ENCODE results near the gene ZNF394.
"Not testable (repeated sequence)": the region's sequence is repeated elsewhere in the genome, so short reads cannot be mapped to it uniquely, and the experiment has no call there.

ZNF394 gene

DNA sequence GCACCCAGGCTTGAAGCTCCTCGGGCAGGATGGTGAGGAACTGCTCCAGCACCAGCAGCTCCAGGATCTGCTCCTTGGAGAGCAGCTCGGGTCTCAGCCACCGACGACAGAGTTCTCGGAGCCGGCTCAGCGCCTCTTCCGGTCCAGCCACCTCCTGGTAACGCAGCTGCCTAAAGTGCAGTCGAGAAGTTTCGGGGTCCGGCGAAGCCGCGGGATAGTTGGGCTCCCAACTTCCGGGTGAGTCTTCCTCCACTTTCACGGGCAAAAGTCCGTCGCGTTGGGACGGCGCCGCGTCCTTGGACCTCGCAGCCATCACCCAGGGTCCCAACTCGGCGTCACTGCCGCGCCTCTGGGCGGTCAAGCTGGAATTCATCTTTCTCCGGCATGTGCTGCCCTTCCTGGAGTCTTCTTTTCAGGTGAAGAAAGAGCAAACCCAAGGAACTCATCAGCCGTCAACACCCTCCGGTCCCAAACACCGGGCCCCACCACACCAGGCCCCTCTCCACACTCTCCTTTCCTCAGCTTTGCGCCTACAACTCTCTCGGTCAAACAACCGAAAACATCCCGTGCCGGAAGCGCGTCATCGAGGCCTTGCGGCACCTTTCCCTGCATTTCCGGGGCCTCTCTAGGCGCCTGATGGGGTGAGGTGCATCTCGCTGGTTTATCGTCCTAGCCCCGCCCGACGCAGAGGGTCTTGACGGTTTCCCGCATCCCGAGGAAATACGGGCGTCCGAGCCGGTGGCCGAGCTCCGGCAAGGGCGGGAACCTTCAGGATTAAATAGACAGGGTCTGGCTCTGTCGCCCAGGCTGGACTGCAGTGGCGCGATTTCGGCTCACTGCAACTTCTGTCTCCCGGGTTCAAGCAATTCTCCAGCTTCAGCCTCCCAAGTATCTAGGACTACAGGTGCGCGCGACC, at the start of gene ZNF394:
TSS of gene ZNF394 (minus strand) at position 561 of the 916 bp plus-strand sequence. CDS start at position 373, 188 bp downstream.
- DNase-seq (ENCODE audit: low read depth in 2 of 2), result peak; percentile 79 to 87

DNA sequence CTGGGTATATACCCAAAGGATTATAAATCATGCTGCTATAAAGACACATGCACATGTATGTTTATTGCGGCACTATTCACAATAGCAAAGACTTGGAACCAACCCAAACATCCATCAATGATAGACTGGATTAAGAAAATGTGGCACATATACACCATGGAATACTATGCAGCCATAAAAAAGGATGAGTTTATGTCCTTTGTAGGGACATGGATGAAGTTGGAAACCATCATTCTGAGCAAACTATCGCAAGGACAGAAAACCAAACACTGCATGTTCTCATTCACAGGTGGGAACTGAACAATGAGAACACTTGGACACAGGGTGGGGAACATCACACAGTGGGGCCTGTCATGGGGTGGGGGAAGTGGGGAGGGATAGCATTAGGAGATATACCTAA, 49.5 kb upstream of the ZNF394 start:
- DNase-seq (ENCODE audit: low read depth in 2 of 2), result not testable (repeated sequence)

DNA sequence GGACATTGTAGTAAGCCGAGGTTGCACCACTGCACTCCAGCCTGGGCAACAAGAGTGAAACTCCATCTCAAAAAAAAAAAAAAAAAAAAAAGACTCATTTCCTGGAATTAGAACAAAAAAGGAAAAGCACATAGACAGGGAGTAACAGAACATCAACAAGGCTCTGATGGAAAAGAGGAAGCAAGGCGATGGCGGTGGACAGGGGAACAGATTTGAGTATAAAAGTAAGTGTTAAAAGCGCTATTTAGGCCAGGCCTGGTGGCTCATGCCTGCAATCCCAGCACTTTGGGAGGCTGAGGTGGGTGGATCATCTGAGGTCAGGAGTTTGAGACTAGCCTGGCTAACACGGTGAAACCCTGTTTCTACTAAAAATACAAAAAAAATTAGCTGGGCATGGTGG, 45.2 kb upstream of the ZNF394 start:
- not testable (repeated sequence) for DNase-seq (ENCODE audit: low read depth in 2 of 2)

DNA sequence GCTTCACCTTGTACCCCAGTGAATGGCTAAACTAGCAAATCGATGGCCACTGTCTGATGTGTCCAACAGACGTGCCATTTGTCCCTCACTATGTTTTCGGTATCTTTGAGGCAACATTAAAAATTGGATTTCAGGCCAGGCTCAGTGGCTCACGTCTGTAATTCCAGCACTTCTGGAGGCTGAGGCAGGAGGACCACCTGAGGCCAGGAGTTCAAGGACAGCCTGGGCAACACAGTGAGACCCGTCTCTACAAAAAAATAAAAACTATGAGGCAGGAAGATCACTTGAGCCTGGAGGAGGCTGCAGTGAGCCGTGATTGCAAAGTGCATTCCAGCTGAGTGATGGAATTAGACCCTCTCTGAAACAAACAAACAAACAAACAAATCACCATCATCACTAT, 43.8 kb upstream of the ZNF394 start:
- DNase-seq (ENCODE audit: low read depth in 2 of 2), result no peak

DNA sequence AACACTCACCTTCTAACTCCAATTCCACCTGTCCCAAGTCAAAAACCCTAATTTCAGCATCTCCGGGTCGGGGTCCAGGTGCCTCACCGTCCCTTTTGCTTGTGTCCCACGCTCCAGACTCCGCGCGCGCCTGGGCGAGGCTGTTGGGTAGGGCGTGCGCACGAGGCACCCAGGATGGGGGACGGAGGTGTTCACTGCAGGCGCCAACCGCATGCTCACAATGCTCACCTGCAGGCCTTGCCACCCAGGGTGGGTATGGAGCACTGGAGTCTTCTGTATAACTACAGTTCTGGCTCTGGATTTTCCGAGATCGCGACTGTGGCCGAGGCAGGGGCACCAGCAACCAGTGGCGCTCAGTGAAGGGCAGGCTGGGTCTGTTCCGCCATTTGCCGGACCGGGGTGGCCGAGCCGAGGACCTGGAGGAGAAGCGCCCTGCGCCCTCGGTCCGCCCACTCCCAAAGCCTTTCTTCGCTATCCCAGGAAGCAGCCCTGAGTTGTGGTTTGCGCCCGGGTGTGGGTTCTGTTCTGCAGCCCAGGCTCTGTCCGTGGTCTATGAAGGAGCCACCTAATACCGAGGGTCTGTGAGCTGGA, 43.1 kb upstream of the ZNF394 start:
- DNase-seq (ENCODE audit: low read depth in 2 of 2), result no peak

DNA sequence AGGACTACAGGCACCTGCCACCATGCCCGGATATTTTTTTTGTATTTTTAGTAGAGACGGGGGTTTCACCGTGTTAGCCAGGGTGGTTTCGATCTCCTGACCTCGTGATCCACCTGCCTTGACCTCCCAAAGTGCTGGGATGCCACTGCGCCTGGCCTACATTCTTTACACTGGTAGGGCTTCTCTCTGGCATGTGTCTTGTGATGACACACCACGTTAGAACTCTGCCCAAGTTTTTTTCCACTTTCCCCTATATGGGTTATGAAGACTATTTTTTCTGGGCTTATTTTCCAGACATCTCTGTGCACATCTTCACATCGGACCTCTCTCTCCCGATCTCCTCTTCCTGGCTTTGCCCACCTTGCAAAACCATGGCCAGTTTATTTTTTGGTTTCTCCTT, 41.1 kb upstream of the ZNF394 start:
- DNase-seq (ENCODE audit: low read depth in 2 of 2), result no peak

DNA sequence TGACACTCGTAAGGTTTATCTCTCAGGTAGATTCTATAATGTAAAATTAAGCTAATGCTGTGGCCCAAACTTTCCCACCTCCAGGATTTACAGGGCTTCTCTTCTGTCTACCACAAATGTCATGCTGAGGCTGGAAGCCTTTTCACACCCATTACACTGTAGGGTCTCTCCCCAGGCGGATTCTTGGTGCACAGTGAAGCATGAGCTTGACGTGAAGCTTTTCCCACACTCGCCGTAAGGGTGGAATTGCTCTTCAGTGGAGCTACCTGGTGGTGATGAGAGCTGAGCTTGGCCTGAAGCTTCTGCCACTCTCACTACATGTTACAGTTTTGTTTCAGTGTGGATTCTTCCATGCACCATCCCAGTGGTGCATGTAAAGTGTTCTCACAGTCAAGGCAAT, 40.5 kb upstream of the ZNF394 start:
- DNase-seq (ENCODE audit: low read depth in 2 of 2), result no peak

DNA sequence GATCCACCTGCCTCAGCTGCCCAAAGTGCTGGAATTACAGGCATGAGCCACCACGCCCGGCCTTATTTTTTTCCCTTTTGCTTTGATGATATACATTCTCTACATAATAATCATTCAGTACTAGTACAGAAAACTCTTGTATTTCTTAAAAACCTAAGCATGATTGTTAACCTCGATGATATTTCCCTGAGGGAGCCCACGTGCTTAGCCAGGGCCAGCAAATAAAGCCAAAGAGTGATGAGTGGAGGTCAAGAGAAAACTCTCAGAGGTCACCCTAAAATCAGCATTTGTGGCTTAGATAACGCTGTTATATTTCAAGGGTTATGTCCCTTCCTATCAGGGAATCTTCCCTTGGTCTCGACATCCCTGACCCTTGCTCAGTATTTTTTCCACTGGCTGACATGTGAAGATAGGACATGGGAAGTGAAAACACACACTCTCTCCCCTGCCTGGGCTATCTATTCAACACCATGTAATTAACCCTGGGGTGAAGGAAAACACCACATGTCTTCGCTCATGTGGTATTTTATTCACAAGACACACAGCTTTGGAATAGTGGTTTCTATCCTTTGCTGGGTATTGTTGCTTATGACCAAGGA, 39.2 kb upstream of the ZNF394 start:
- no peak for DNase-seq (ENCODE audit: low read depth in 2 of 2)

DNA sequence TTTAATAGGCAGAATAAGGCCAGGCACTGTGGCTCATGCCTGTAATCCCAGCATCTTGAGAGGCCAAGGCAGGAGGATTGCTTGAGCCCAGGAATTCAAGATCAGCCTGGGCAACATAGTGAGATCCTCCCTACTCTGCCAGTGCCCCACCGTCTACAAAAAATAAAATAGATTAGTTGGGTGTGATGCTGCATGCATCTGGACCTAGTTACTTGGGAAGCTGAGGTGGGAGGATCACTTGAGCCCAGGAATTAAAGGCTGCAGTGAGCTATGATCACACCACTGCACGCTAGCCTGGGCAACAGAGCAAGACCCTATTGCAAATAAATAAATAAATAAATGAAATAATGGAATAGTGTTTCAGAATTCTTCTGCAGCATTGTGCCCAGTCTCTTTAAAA, 35.6 kb upstream of the ZNF394 start:
- DNase-seq (ENCODE audit: low read depth in 2 of 2), result no peak

DNA sequence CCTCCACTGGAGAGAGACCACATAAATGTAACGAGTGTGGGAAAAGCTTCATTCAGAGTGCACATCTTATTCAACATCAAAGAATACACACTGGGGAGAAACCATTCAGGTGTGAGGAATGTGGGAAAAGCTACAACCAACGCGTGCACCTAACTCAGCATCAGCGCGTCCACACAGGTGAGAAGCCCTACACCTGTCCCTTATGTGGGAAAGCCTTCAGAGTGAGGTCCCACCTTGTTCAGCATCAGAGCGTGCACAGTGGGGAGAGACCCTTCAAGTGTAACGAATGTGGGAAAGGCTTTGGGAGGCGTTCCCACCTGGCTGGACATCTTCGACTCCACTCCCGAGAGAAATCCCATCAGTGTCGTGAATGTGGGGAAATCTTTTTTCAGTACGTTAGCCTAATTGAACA, 31.3 kb upstream of the ZNF394 start:
- no peak for DNase-seq (ENCODE audit: low read depth in 2 of 2)

DNA sequence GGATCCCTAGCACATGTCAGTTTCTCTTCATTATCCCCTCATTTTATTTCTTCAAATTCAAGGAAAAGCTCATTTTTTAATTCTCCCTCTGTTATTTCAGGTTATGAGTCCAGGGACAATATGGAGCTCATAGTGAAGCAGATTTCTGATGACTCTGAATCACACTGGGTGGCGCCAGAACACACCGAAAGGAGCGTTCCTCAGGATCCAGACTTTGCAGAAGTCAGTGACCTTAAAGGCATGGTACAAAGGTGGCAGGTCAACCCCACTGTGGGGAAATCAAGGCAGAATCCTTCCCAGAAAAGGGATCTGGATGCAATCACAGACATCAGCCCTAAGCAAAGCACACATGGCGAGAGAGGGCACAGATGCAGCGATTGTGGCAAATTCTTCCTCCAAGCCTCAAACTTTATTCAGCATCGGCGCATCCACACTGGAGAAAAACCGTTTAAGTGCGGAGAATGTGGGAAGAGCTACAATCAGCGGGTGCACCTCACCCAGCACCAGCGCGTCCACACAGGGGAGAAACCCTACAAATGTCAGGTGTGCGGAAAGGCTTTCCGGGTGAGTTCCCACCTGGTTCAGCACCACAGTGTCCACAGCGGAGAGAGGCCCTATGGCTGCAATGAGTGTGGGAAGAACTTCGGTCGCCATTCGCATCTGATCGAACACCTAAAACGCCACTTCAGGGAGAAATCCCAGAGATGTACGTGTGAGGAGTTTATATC, 25.8 kb upstream of the ZNF394 start:
- no peak for DNase-seq (ENCODE audit: low read depth in 2 of 2)

DNA sequence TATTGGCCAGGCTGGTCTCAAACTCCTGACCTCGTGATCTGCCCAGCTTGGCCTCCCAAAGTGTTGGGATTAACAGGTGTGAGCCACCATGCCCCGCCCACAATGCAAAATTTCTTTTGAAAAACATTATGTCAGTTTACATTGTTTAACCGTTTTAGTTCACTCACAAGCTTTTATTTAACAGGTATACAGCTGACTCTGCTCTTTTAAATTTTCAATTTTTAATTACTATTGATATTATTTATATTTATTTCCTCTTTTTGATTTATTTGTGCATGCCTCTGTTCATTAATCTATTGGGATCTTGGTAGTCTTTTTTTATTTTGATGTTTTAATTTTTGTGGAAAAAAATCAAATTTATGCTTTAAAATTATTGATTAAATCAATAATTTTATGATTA, 21.3 kb upstream of the ZNF394 start:
- no peak for DNase-seq (ENCODE audit: low read depth in 2 of 2)

DNA sequence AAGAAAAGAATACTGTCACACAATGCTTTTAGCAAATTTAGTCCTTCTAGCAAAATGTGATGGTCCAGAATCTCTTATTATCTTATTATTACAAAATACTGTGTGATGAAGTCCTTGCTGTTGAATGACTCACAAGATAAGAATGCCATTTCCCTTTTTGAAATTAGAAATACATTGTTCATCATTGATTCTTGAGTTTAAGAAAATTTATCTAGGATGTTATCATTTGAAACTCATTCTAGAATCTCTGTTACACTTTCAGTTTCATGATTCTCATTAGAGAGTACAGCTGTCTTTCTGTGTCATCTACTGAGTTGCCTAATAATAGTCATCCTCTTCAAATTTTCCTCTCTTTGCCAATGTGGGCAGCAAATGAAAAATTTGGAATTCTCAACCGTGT, 14.0 kb upstream of the ZNF394 start:
- no peak for DNase-seq (ENCODE audit: low read depth in 2 of 2)

DNA sequence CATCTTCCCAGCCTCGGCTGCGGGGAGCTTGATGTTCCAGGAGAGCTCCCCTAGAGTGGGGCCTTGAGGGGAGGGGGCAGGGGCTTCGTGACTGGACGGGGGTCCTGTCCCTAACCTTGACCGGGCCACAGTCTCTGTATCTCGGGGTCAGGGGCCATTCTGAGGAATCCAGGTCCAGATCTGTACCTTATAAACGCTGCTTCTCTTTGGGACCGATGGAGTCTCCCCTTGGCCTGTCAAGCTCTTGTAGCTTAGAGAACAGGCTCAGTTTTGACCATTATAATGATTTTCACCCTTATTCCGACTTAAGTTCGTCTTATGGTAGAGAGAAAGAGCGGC, 5.2 kb upstream of the ZNF394 start:
- DNase-seq (ENCODE audit: low read depth in 2 of 2), result no peak

DNA sequence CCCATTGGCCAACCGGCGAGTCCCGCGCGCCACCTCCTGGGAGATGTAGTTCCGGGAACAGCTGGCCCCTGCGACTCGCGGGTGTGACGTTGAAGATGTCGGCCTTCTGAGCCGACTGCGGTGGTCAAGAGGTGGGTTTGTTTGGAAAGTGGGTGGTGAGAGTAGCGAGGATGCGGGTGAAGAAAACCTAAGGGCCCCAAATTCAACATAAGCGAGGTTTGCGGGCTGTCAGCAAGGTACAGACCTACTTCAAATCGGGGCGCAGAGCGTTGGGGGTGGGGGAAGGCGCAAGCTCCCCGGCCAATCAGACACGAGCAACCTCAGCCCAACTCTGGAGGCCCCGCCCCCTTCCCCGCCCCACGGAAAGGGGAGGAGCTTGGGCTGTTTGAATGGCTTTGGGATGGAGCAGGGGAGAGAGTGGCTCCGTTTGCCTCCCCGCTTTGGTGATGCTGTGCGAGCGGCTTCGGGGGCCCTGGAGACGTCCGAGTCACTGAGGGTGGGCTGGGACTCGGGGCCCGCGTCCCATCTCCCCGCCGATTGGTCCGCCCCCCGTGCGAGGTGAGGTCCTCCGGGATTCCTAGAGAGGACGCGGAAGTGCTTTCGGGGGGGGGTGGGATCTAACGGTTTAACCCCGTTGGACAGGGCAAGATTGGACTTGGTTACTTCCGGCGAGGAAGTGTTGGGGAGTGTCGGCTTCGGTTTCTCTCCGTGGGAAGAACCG, 4.7 kb upstream of the ZNF394 start, which contains the start of gene ZKSCAN5:
TSS of gene ZKSCAN5 (plus strand) at position 60 of the 721 bp plus-strand sequence. CDS start 1,383 bp downstream, outside the sequence.
- DNase-seq (ENCODE audit: low read depth in 2 of 2), result peak; percentile 91 to 95

DNA sequence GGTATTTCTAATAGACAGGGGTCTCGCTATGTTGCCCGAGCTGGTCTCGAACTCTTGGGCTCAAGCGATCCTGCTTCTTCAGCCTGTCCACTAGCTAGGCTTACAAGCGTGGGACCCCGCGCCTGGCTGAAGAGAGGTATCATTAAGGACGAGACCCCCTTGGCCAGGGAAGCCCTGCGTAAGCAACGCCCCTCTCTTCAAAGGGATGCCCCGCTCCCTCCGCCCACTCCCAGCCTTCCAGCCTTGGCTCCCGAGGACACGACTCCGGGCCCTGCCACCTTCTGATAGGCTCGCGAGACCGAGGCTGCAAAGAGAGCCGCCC, 4.2 kb upstream of the ZNF394 start:
- no peak for DNase-seq (ENCODE audit: low read depth in 2 of 2)

DNA sequence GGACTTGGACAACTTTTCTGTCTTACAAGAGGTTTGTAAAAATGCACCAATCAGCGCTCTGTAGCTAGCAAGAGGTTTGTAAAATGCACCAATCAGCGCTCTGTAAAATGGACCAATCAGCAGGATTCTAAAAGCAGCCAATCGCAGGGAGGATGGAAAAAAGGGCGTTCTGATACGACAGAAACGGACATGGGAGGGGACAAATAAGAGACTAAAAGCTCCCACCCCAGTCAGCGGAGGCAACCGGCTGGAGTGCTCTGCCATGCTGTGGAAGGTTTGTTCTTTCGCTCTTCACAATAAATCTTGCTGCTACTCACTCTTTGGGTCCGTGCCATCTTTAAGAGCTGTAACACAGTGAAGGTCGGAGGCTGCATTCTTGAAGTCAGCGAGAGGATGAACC, 1.2 kb upstream of the ZNF394 start:
- DNase-seq (ENCODE audit: low read depth in 2 of 2), result not testable (repeated sequence)

DNA sequence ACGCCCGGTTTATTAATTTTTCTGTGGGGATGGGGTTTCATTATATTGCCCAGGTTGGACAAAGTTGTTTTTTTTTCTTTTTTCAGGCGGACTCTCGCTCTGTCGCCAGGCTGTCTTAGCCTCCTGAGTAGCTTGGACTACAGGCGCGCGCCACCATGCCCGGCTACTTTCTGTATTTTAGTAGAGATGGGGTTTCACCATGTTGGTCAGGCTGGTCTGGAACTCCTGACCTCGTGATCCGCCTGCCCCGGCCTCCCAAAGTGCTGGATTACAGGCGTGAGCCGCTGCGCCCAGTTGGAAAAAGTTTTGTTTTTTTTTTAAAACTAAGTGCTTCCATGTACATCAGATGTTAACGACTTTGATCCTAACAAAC, 542 bp upstream of the ZNF394 start:
- no peak for DNase-seq (ENCODE audit: low read depth in 2 of 2)

DNA sequence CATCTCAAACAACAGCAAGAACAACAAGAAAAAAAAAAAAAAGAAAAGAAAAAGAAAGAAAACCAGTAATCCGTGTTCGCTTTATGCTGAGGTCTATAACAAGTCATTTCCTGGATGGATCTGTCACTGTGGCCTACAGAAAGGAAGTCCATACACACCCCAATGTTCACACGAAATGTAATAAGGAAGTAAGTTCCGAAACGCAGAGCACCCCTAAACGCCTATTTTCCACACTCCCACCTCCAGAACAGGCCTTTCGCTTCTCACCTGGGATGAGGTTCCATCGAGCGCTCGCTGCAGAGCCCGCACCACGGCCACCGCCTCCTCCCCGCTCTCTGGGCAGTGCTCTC, 735 bp downstream of the ZNF394 start:
- DNase-seq (ENCODE audit: low read depth in 2 of 2), result no peak

DNA sequence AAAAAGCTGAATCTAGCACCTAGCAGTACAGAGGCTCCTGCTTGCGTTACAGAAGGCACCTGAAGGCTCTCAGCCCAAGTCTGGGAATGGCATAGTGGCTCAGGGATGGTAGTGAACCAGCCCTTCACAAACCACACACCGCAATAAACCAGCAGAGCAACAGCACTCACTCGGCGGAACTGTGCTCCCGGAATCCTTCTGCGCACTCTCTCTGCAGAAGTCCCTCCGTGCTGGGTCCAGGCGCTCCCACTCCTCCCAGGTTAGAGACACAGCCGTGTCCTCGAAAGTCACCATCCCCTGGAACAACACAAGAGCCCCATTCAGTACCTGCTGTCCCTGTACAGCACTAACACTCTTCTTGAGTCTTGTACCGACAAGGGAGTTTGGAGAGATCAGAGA, 1.5 kb downstream of the ZNF394 start:
- DNase-seq (ENCODE audit: low read depth in 2 of 2), result no peak

DNA sequence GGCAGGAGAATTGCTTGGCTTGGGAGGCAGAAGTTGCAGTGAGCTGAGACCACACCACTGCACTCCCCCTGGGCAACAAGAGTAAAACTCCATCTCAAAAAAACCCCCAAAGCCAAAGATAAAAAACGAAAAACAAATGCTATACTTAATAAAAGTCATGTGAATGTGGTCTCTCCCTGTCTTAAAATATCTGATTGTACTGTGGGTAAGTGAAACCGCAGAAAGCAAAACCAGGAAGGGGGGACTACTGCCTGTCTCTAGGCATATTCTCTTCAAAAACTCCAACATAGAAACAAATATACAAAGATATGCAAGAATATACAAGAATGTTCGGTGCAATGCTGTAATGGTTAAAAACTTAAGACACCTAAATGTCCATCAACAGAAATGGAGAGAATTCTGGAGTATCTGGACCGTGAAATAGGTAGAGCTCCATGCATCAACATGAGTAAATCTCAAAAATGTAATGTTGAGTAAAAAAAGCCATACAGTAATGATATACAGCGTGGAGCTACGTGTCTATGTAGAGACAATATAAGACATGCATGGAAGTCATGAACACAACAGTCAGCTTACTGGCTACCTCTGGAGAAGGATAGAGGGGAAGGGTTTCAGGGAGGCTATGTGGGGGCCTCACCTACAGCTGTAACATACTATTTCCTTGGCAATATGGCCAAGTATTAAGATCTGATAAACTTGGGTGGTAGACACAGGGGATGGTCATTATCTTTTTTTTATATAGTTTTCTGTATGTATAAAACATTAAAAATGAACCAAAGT, 2.1 kb downstream of the ZNF394 start:
- no peak for DNase-seq (ENCODE audit: low read depth in 2 of 2)

All from stimulated activated CD4-positive, alpha-beta T cell treated with anti-CD3 and anti-CD28 coated beads, Interleukin-12 subunit alpha, Interleukin-12 subunit beta, amount 100 ng/mL, for 24 hours (primary cell).